Panc1 (cell line): ENCODE results near the gene ELP2. TPM values are rescaled to one million over a fixed set of nuclear protein-coding genes. Genes with fewer than 3 reads are reported as not detected.

Experiments used
- ATAC-seq: fragments of 200-7000 bp; cut with Tn5 transposase; 2 replicates; pipeline ENCODE4 v1.9.1; 2020; ENCODE audit warnings: mild to moderate bottlenecking, moderate library complexity
- BruUV-seq: library from RNA; stranded (reverse); fragments of 400-500 nt; replicated peaks from 2 replicates; lab custom pipeline; 2021; lab: Mats Ljungman, UMichigan
- CTCF ChIA-PET: fragments of 300-600 bp; sonication (Branson Sonifier 250); formaldehyde crosslinking; loops from one replicate; lab custom pipeline; 2022; ENCODE audit warnings: antibody characterized with exemption; lab: Charles Lee
- POLR2A ChIA-PET: fragments of 300-600 bp; sonication (Branson Sonifier 250); formaldehyde crosslinking; loops from one replicate; lab custom pipeline; 2022; ENCODE audit warnings: antibody characterized with exemption; lab: Charles Lee
- DNase-seq: peaks from one replicate; pipeline ENCODE4 v3.0.0-alpha.2; 2010; ENCODE audit warnings: low read depth, low spot score
- H3K27ac ChIP-seq: 2 replicates; pipeline ENCODE4 v1.5.1; 2011; ENCODE audit warnings: mild to moderate bottlenecking, low read length, inconsistent platforms
- H3K27me3 ChIP-seq: fragments of 200-500 bp; sonication (Bioruptor generic); 2 replicates; pipeline ENCODE4 v1.6.0; 2014; ENCODE audit warnings: low read length, inconsistent platforms; ENCODE audit not compliant: control insufficient read depth, insufficient read depth
- H3K36me3 ChIP-seq: fragments of 200-500 bp; sonication (Bioruptor generic); 2 replicates; pipeline ENCODE4 v1.5.1; 2014; ENCODE audit warnings: inconsistent platforms, mild to moderate bottlenecking, low read length, moderate library complexity; ENCODE audit not compliant: control insufficient read depth, insufficient read depth
- H3K4me1 ChIP-seq: 2 replicates; pipeline ENCODE4 v1.5.1; 2011; ENCODE audit warnings: inconsistent platforms, mild to moderate bottlenecking, low read length, moderate library complexity; ENCODE audit not compliant: control insufficient read depth, insufficient read depth
- H3K4me3 ChIP-seq, 2 experiments: 2 replicates each; pipeline ENCODE4 v1.5.1; 2011 to 2012; ENCODE audit warnings: low read depth in 2 of 2, low read length in 2 of 2, mild to moderate bottlenecking in 2 of 2, inconsistent platforms in 1 of 2, moderate library complexity in 1 of 2
- H3K9me3 ChIP-seq: fragments of 200-500 bp; sonication (Bioruptor generic); 2 replicates; pipeline ENCODE4 v1.5.1; 2014; ENCODE audit warnings: low read depth, mild to moderate bottlenecking, inconsistent platforms, low read length, moderate library complexity; ENCODE audit not compliant: control insufficient read depth, insufficient read depth
- CTCF ChIP-seq: fragments of 450-650 bp; IDR thresholded peaks from 2 replicates; pipeline ENCODE4 v1.5.1; 2017; ENCODE audit warnings: mild to moderate bottlenecking
- POLR2AphosphoS5 ChIP-seq: IDR thresholded peaks from 2 replicates; pipeline ENCODE4 v1.6.1; 2012; ENCODE audit warnings: mild to moderate bottlenecking, low read depth, low read length, moderate library complexity
- SIN3A ChIP-seq: IDR thresholded peaks from 2 replicates; pipeline ENCODE4 v1.6.1; 2012; ENCODE audit warnings: low read depth, mild to moderate bottlenecking, low read length, moderate library complexity, borderline replicate concordance; ENCODE audit not compliant: insufficient read depth
- TCF7L2 ChIP-seq: IDR thresholded peaks from 2 replicates; pipeline ENCODE4 v1.6.1; 2011; ENCODE audit warnings: mild to moderate bottlenecking, low read depth, low read length, inconsistent platforms
- in situ Hi-C: cut with HindIII; loops from 2 replicates; pipeline ENCODE4 v1.10.0; 2016; ENCODE audit warnings: low sequenced_read_pairs, low pct_unique_long_range_greater_than_20kb
- intact Hi-C: fragments of 100-400 bp; cut with micrococcal nuclease; formaldehyde crosslinking; loops from one replicate; pipeline ENCODE4 v1.10.0; 2022; ENCODE audit not compliant: unreplicated experiment
- total RNA-seq: library from RNA; stranded (reverse); gene quantifications from one replicate; pipeline ENCODE4 v1.2.1, GENCODE V29; 2021; ENCODE audit not compliant: unreplicated experiment
- TF ChIP-seq, protein P1 (sequence below), 2 experiments: IDR thresholded peaks; 2 replicates each; pipeline ENCODE4 v1.6.1; 2011 to 2012; ENCODE audit warnings: low read depth in 2 of 2, control low read depth in 1 of 2, low read length in 1 of 2, mild to moderate bottlenecking in 1 of 2, moderate library complexity in 1 of 2; ENCODE audit not compliant: insufficient read depth in 1 of 2

The ELP2 gene
- total RNA-seq, 1 experiment from 2014 or later = 48.8 TPM

GRCh38 chr18:36130883-36131653, 1.4 kb downstream of the ELP2 start:
- Histone ChIP-seq H3K9me3 (no peaks in the 10 kb centered on the region), H3K27ac (0 out of 2 replicates have a peak overlapping the region, but pooled peaks have one; percentile 84), H3K4me3 (peak overlapping the region; percentile 96 to 98), H3K36me3 (peaks cover 12% of the 10 kb centered on the region), H3K4me1 (peaks cover 5% of the 10 kb centered on the region), H3K27me3 (no peaks in the 10 kb centered on the region)
- TF ChIP-seq POLR2AphosphoS5 (no peak), SIN3A (no peak), CTCF (no peak), TCF7L2 (no peak)
- TF ChIP-seq, protein P1, sequence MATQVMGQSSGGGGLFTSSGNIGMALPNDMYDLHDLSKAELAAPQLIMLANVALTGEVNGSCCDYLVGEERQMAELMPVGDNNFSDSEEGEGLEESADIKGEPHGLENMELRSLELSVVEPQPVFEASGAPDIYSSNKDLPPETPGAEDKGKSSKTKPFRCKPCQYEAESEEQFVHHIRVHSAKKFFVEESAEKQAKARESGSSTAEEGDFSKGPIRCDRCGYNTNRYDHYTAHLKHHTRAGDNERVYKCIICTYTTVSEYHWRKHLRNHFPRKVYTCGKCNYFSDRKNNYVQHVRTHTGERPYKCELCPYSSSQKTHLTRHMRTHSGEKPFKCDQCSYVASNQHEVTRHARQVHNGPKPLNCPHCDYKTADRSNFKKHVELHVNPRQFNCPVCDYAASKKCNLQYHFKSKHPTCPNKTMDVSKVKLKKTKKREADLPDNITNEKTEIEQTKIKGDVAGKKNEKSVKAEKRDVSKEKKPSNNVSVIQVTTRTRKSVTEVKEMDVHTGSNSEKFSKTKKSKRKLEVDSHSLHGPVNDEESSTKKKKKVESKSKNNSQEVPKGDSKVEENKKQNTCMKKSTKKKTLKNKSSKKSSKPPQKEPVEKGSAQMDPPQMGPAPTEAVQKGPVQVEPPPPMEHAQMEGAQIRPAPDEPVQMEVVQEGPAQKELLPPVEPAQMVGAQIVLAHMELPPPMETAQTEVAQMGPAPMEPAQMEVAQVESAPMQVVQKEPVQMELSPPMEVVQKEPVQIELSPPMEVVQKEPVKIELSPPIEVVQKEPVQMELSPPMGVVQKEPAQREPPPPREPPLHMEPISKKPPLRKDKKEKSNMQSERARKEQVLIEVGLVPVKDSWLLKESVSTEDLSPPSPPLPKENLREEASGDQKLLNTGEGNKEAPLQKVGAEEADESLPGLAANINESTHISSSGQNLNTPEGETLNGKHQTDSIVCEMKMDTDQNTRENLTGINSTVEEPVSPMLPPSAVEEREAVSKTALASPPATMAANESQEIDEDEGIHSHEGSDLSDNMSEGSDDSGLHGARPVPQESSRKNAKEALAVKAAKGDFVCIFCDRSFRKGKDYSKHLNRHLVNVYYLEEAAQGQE (IDR thresholded peaks at IDR 0.05; ENCODE audit: insufficient read depth in 1 of 2, low read depth in 2 of 2, low read length in 1 of 2) = no peak
- ChIA-PET CTCF (no interaction called here), POLR2A (no interaction called here)
- no peak for ATAC-seq
- no peak for DNase-seq
- BruUV-seq = no TSS peak
- in situ Hi-C loops (no loop called here), intact Hi-C loops (no loop called here)

- ATAC-seq (no peak), DNase-seq (no peak)
- Histone ChIP-seq H3K36me3 (peaks cover 16% of the 10 kb centered on the region), H3K9me3 (no peaks in the 10 kb centered on the region), H3K27me3 (no peaks in the 10 kb centered on the region), H3K4me3 (peak overlapping the region in 1 of 2 experiments; percentile 98; a peak in 2 of 4 replicates), H3K27ac (no peak overlapping the region), H3K4me1 (peaks cover 5% of the 10 kb centered on the region)
- ChIA-PET CTCF (no interaction called here), POLR2A (no interaction called here)
- no TSS peak for BruUV-seq
- TF ChIP-seq, protein P1 (IDR thresholded peaks at IDR 0.05; ENCODE audit: insufficient read depth in 1 of 2, low read depth in 2 of 2, low read length in 1 of 2) = no peak
- TF ChIP-seq CTCF (no peak), POLR2AphosphoS5 (no peak), TCF7L2 (no peak), SIN3A (no peak)
- in situ Hi-C loops = no loop called here
- intact Hi-C loops = no loop called here
These were observed 2.2 kb downstream of the ELP2 start for GRCh38 chr18:36131692-36132483.
